Activated T-cell treated with anti-CD3 and anti-CD28 coated beads, Interleukin-2, amount 50 U/mL, for 1 hour (primary cell): Measurements from ENCODE around the gene STKLD1.

ENCODE experiments used
- DNase-seq: peaks from one replicate; pipeline ENCODE4 v3.0.0-alpha.2; 2020

Gene STKLD1

GRCh38 chr9:133420392-133420827 lies 44.2 kb downstream of the STKLD1 start:
- no peak for DNase-seq

GRCh38 chr9:133421615-133422542 lies 45.7 kb downstream of the STKLD1 start, which contains the start of gene ADAMTS13:
TSS of gene ADAMTS13 (plus strand) at chr9:133422367. CDS start at chr9:133422444, 77 bp downstream.
- no peak for DNase-seq

DNA sequence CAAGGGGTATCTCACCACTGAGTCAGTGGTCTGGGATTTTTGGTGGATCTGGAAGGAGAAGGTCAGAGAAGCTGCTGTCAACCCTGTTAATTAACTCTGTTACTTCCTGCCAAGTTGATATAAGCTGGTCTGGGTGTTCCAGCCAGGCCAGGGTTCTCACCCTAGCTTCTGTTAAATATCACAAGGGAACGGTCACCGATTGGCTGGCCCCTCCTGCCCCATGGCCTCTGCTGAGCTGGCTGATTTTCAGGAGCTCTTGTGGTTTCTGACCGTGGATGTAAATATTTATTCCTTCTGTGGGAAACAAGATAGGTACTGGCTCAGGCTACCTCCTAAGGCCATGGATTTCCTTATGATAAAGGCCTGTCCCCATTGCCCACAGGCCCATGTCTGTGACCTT lies 47.0 kb downstream of the STKLD1 start:
- no peak for DNase-seq

DNA sequence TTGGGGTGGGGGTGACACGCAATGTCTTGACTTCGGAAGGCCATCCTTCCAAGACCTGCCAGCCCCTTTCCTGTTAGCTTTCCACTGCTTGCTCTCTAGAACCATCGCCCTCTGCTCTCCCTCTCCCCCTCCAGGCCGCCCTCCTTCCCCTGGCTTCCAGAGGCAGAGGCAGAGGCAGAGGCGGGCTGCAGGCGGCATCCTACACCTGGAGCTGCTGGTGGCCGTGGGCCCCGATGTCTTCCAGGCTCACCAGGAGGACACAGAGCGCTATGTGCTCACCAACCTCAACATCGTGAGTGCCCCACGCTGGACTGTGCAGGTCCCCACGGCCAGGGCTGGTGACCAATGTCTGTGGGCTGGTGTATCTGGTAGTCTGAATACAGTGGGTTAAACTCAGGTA lies 48.0 kb downstream of the STKLD1 start:
- DNase-seq, result no peak

GRCh38 chr9:133425049-133425632 lies 49.0 kb downstream of the STKLD1 start:
- DNase-seq, result no peak

GRCh38 chr9:133426011-133426410 lies 49.8 kb downstream of the STKLD1 start:
- no peak for DNase-seq

DNA sequence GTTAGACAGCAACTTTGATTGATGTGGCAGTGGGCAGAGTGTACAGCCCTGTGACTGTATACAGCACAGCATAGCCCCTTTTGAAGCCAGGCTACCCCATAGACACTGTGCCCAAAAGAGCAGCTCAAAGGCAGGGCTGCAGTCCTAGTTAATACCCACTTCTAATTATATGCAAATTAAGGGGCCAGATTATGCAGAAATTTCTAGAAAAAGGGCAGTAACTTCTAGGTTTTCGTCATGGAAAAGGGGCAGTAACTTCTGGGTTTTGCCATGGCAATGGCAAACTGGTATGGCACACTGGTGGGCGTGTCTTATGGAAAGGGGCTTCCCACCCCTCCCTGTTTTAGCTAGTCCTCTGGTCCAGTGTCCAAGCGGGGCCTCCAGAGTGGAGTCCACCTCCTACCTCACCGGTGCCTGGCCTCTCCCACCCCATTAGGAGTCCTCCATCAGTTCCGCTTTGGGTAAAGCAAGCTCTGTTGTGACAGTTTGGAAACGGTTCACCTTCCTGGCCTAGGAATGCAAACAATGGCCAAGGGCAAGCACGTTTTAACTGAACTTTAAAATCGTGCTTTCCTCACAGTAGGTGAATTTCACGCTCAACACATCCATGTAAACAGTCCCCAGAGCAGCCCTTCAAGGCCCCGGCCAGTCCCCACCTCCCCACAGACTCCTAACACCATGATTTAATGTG lies 51.6 kb downstream of the STKLD1 start:
- DNase-seq, result no peak

- DNase-seq, result no peak
Observed at GRCh38 chr9:133428617-133429101, 52.5 kb downstream of the STKLD1 start.

DNA sequence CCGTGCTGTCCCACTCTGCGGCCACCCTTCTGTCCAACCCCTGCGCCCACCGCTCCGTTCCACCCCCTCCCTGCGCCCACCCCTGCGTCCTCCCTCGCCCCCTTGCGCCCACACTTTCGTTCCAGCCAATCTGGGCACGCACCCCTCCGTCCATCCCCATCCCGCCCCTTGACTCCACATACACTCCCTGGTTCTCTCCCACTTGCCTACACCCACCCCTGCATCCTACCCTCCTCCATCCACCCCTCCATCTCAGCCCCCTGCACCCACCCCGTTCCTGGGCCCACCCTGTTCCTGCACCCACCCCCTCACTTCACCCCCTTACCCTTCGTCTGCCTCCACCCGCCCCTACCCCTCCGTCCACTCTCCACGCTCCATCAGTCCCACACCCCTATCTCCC lies 53.0 kb downstream of the STKLD1 start:
- no peak for DNase-seq

GRCh38 chr9:133429641-133430161 lies 53.5 kb downstream of the STKLD1 start:
- peak; percentile 35 for DNase-seq

GRCh38 chr9:133430244-133430643 lies 54.1 kb downstream of the STKLD1 start:
- no peak for DNase-seq

GRCh38 chr9:133433351-133433843 lies 57.2 kb downstream of the STKLD1 start:
- no peak for DNase-seq

DNA sequence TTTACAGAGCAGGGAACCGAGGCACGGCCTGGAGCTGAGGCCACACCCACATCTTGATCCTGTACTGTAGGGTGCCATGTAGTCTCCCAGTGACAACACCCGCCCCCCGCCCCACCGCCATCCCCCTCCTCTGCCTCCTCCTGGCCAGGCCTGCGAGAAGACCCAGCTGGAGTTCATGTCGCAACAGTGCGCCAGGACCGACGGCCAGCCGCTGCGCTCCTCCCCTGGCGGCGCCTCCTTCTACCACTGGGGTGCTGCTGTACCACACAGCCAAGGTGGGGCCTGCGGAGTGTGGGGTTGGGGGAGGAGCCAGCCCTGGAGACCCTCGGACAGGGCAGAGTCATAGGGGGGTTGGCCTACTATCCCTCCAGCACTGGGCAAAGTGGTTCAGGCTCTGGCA lies 60.5 kb downstream of the STKLD1 start:
- no peak for DNase-seq

DNA sequence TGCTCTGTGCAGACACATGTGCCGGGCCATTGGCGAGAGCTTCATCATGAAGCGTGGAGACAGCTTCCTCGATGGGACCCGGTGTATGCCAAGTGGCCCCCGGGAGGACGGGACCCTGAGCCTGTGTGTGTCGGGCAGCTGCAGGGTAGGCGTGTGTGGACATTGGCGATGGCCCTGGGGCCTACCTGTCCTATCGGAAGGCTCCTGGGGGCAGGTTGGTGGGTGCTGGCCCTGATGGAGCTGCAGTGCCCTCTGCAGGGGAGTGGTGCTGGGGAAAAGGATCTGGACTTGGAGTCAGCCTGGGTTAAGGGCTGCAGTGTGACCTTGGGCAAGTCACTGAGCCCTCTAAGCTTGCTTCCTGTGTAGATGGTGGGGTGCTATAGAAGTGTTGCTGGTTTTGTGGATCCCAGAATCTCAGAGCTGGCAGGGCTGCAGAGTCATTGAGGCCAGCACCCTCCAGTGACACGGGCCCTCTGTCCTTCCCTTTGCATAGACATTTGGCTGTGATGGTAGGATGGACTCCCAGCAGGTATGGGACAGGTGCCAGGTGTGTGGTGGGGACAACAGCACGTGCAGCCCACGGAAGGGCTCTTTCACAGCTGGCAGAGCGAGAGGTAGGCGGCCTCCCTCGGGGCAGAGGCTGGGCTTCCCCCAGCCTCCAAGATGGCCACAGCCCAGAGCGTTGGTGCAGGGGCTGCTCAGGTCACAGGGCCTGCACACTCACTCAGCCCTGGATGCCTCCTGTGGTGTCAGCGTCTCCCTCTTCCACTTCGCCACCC lies 61.8 kb downstream of the STKLD1 start:
- no peak for DNase-seq

GRCh38 chr9:133439337-133439736 lies 63.2 kb downstream of the STKLD1 start:
- DNase-seq, result no peak

DNA sequence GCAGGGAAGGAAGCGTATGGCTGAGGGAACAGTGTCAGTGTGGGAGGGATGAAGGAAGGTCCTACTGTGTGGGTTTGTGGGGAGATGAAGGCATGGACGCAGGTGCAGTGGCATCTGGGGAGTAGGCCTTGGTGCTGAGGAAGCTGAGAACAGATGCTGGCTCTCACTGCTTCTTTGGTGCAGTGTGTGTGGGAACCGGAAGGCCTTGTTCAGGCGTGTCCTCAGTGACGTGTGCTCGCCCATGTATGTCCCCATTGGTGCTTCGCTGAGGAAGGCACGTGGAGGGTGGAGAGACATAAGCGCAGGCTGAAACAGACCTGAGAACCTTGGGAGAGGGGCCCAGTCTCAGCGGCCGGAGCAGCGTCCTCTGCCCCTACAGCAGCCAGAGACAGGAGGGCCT lies 64.7 kb downstream of the STKLD1 start:
- DNase-seq, result no peak

- DNase-seq, result no peak
Observed at GRCh38 chr9:133441571-133441970, 65.4 kb downstream of the STKLD1 start.

GRCh38 chr9:133443248-133443647 lies 67.1 kb downstream of the STKLD1 start:
- no peak for DNase-seq

DNA sequence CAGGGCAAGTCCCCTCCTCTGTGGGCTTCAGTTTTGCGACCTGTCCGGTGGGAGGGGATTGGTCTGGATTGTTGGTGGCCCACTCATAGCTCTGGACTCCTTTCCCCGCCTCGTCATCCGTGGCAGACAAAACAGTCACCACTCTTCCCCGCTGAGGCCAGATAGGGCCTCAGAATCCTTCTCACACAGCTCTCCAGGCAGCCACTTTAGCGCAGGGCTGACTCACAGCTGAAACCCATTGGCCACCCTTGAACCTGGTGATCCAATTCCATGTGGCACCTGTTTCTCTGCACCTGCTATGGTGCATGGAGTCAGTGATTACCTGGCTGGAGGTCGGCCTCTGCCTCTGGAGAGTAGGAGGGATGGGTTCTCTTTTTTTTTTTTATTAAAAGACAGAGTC lies 67.8 kb downstream of the STKLD1 start:
- DNase-seq, result no peak

DNA sequence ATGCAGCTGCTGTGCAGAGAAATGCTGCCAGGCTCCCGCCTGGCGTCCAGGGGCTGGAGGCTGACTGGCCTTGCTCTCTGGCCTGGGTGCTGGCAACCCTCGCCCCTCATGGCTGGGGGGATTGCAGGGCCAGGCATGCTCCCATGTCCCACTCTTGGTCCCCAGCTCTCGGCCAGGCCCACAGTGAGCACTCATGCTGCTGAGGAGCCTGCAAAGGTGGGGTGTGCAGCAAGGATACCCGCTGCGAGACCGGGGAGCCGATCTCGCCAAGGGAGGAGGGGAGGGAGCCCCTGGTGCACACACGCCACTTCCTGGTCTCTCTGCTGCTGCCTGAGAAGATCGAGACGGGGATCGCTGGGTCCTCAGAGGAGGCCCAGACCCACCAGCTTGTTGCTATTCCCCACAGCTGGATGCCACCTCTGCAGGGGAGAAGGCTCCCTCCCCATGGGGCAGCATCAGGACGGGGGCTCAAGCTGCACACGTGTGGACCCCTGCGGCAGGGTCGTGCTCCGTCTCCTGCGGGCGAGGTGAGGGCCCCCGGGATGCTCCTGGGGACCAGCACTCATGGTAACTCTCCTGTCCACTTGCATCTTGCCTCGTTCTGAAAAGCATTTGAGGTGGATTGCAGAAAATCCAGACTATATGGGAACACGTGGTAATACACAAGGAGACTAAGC lies 69.3 kb downstream of the STKLD1 start:
- DNase-seq, result no peak

GRCh38 chr9:133448487-133448972 lies 72.4 kb downstream of the STKLD1 start:
- DNase-seq, result no peak
